ENCODE results near the gene CYB5D1. TPM values are rescaled to one million over a fixed set of nuclear protein-coding genes. Genes with fewer than 3 reads are reported as not detected.
A peak's percentile ranks its signal among the peaks of the same experiment; 100 is the strongest.

Gene CYB5D1
- total RNA-seq, 1 donor from 2014 or later, result 9.2 TPM

GRCh38 chr17:7837408-7838088, 20.3 kb upstream of the CYB5D1 start:
- peak overlapping the region; percentile 99 for H3K4me3 Mint-ChIP-seq (ENCODE audit: unreplicated experiment)
- peaks cover 42% of the 10 kb centered on the region for H3K27me3 Mint-ChIP-seq (ENCODE audit: unreplicated experiment)
- peak overlapping the region; percentile 98 for H3K27ac Mint-ChIP-seq (ENCODE audit: unreplicated experiment)
- no peak for TF ChIP-seq CTCF (IDR thresholded peaks at IDR 0.05; ENCODE audit: partially characterized antibody, unreplicated experiment)
- DNase-seq, result no peak
- peaks cover 45% of the 10 kb centered on the region for H3K9me3 Mint-ChIP-seq (ENCODE audit: unreplicated experiment)
- H3K36me3 Mint-ChIP-seq (ENCODE audit: unreplicated experiment), result peaks cover 5% of the 10 kb centered on the region
- peaks cover 33% of the 10 kb centered on the region for H3K4me1 Mint-ChIP-seq (ENCODE audit: low read depth, unreplicated experiment)

GRCh38 chr17:7838090-7839075, 19.4 kb upstream of the CYB5D1 start:
- Mint-ChIP-seq H3K27ac (ENCODE audit: unreplicated experiment) (peak overlapping the region; percentile 98), H3K9me3 (ENCODE audit: unreplicated experiment) (peaks cover 48% of the 10 kb centered on the region), H3K4me1 (ENCODE audit: low read depth, unreplicated experiment) (peaks cover 33% of the 10 kb centered on the region), H3K36me3 (ENCODE audit: unreplicated experiment) (peaks cover 5% of the 10 kb centered on the region), H3K27me3 (ENCODE audit: unreplicated experiment) (peaks cover 47% of the 10 kb centered on the region), H3K4me3 (ENCODE audit: unreplicated experiment) (peak overlapping the region; percentile 99)
- TF ChIP-seq CTCF (IDR thresholded peaks at IDR 0.05; ENCODE audit: partially characterized antibody, unreplicated experiment), result no peak
- peak; percentile 71 for DNase-seq

- TF ChIP-seq CTCF (IDR thresholded peaks at IDR 0.05; ENCODE audit: partially characterized antibody, unreplicated experiment), result no peak
- Mint-ChIP-seq H3K9me3 (ENCODE audit: unreplicated experiment) (peaks cover 50% of the 10 kb centered on the region), H3K27ac (ENCODE audit: unreplicated experiment) (peak overlapping the region; percentile 98), H3K27me3 (ENCODE audit: unreplicated experiment) (peaks cover 50% of the 10 kb centered on the region), H3K4me1 (ENCODE audit: low read depth, unreplicated experiment) (peaks cover 33% of the 10 kb centered on the region), H3K4me3 (ENCODE audit: unreplicated experiment) (peak overlapping the region; percentile 97), H3K36me3 (ENCODE audit: unreplicated experiment) (peaks cover 5% of the 10 kb centered on the region)
- DNase-seq, result no peak
Observed at GRCh38 chr17:7839190-7839875, 18.5 kb upstream of the CYB5D1 start.

- Mint-ChIP-seq H3K4me3 (ENCODE audit: unreplicated experiment) (peak overlapping the region; percentile 97), H3K9me3 (ENCODE audit: unreplicated experiment) (peaks cover 46% of the 10 kb centered on the region), H3K27ac (ENCODE audit: unreplicated experiment) (peak overlapping the region; percentile 98), H3K27me3 (ENCODE audit: unreplicated experiment) (peaks cover 51% of the 10 kb centered on the region), H3K36me3 (ENCODE audit: unreplicated experiment) (peaks cover 5% of the 10 kb centered on the region), H3K4me1 (ENCODE audit: low read depth, unreplicated experiment) (peaks cover 33% of the 10 kb centered on the region)
- TF ChIP-seq CTCF (IDR thresholded peaks at IDR 0.05; ENCODE audit: partially characterized antibody, unreplicated experiment), result no peak
- no peak for DNase-seq
Observed at GRCh38 chr17:7839876-7840261, 17.9 kb upstream of the CYB5D1 start.

Data from glutamatergic neuron (in vitro differentiated cells).